CD4-positive, alpha-beta memory T cell (primary cell): Measurements from ENCODE around the gene DUS2. TPM values are rescaled to one million over a fixed set of nuclear protein-coding genes. Genes with fewer than 3 reads are reported as not detected.
"Not testable (repeated sequence)": the region's sequence is repeated elsewhere in the genome, so short reads cannot be mapped to it uniquely, and the experiment has no call there.

ENCODE experiments used
- CTCF ChIA-PET: fragments of 350-600 bp; sonication (Branson Sonifier 250); formaldehyde crosslinking; loops from one replicate; lab custom pipeline; 2021; ENCODE audit warnings: inconsistent platforms; ENCODE audit not compliant: partially characterized antibody; lab: Charles Lee
- POLR2A ChIA-PET: fragments of 350-600 bp; sonication (Branson Sonifier 250); formaldehyde crosslinking; loops from one replicate; lab custom pipeline; 2021; ENCODE audit not compliant: partially characterized antibody; lab: Charles Lee
- DNase-seq, 5 donors: peaks; one replicate each; pipeline versions ENCODE4 v3.0.0 to v3.0.0-alpha.2; 2020 to 2022; ENCODE audit warnings: mixed read lengths in 1 of 5
- H3K27ac ChIP-seq: one replicate; pipeline ENCODE4 v1.7.0; 2013; ENCODE audit warnings: low read depth, low read length
- H3K27me3 ChIP-seq: 2 replicates; pipeline ENCODE4 v1.7.0; 2013; ENCODE audit warnings: mild to moderate bottlenecking, low read length, moderate library complexity; ENCODE audit not compliant: insufficient read depth
- H3K36me3 ChIP-seq: 2 replicates; pipeline ENCODE4 v1.7.0; 2013; ENCODE audit warnings: mild to moderate bottlenecking, low read length, moderate library complexity; ENCODE audit not compliant: insufficient read depth
- H3K4me1 ChIP-seq: 2 replicates; pipeline ENCODE4 v1.7.0; 2013; ENCODE audit warnings: mild to moderate bottlenecking, low read length, moderate library complexity; ENCODE audit not compliant: insufficient read depth
- H3K4me3 ChIP-seq, 2 donors: one replicate each; pipeline ENCODE4 v1.7.0; 2013; ENCODE audit warnings: low read length in 2 of 2, mild to moderate bottlenecking in 1 of 2
- H3K9me3 ChIP-seq, 2 donors: one replicate each; pipeline ENCODE4 v1.7.0; 2013; ENCODE audit warnings: low read length in 2 of 2, control low read depth in 1 of 2; ENCODE audit not compliant: control insufficient read depth in 1 of 2
- H3K27ac Mint-ChIP-seq, 7 donors: one replicate each; pipeline ENCODE4 v1.8.0; 2020 to 2021; ENCODE audit warnings: mixed read lengths in 7 of 7, mild to moderate bottlenecking in 6 of 7, inconsistent platforms in 3 of 7, moderate library complexity in 3 of 7
- H3K27me3 Mint-ChIP-seq, 2 donors: one replicate each; pipeline ENCODE4 v1.8.0; 2020 to 2021; ENCODE audit warnings: mixed read lengths in 2 of 2
- H3K36me3 Mint-ChIP-seq, 2 donors: one replicate each; pipeline ENCODE4 v1.8.0; 2020 to 2021; ENCODE audit warnings: mixed read lengths in 2 of 2, inconsistent platforms in 1 of 2, mild to moderate bottlenecking in 1 of 2
- H3K4me1 Mint-ChIP-seq, 4 donors: one replicate each; pipeline ENCODE4 v1.8.0; 2020 to 2021; ENCODE audit warnings: mixed read lengths in 4 of 4, mild to moderate bottlenecking in 1 of 4
- H3K4me3 Mint-ChIP-seq, 8 donors: one replicate each; pipeline ENCODE4 v1.8.0; 2020 to 2021; ENCODE audit warnings: mixed read lengths in 8 of 8, mild to moderate bottlenecking in 7 of 8, moderate library complexity in 6 of 8, inconsistent platforms in 3 of 8
- H3K9me3 Mint-ChIP-seq, 8 donors: one replicate each; pipeline ENCODE4 v1.8.0; 2020 to 2021; ENCODE audit warnings: mixed read lengths in 8 of 8, mild to moderate bottlenecking in 5 of 8, inconsistent platforms in 3 of 8, moderate library complexity in 1 of 8
- intact Hi-C: fragments of 100-400 bp; cut with micrococcal nuclease; formaldehyde crosslinking; loops from one replicate; pipeline ENCODE4 v1.15.1; 2023
- polyA plus RNA-seq, 2 donors: library from polyadenylated mRNA; unstranded; fragments of 300-500 nt; fragmentation: Illumina TruSeq; gene quantifications; one replicate each; pipeline ENCODE4 v1.2.3, GENCODE V29; 2021
- total RNA-seq, 2 experiments: library from RNA; stranded (reverse); gene quantifications; one replicate each; pipeline ENCODE4 v1.2.3, GENCODE V29; 2021

DUS2 gene
- total and polyA plus RNA-seq, 4 experiments from 2014 or later = 9.0 to 14.6 (median 12.8) TPM

DNA sequence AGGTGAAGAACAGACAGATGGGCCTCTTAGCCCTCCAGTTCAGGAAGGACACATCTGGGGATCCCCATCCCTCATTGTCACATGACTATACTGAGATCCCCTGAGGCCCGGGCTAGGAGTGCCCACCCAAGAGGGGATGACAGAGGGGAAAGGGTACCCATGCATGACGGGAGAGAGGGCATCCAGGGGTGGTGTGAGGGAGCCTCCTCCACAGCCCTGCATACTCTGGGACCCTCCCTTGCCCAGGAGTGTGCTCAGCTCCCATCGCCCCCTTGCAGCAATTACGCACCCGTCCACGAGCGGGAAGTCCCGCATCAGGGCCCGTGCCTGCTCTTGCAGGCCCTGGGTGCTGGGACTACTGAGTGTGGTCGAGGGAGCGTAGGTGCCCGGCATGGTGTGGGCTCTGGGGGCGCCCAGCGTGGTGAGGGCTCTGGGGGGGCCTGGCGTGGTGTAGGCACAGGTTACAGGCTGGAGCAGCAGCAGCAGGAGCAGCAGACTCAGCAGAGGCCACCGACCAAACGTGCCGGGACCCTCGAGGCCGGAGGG, 30.4 kb upstream of the DUS2 start:
- H3K4me3 ChIP-seq = peak overlapping the region in 1 of 2 donors; percentile 70
- no peaks in the 10 kb centered on the region for H3K27me3 ChIP-seq
- Mint-ChIP-seq H3K4me3 (peak overlapping the region in 5 of 8 donors; percentile 6 to 89 (median 55)), H3K27ac (peak overlapping the region in 6 of 7 donors; percentile 43 to 96 (median 86)), H3K4me1 (peaks cover 16 to 51% (median 33%) of the 10 kb centered on the region in 4 donors), H3K9me3 (no peaks in the 10 kb centered on the region), H3K36me3 (peaks cover 0 to 11% of the 10 kb centered on the region in 2 donors), H3K27me3 (no peaks in the 10 kb centered on the region)
- H3K4me1 ChIP-seq = peaks cover 40% of the 10 kb centered on the region
- ChIA-PET CTCF (interaction anchor here (0.7 to 4.8 kb wide), 9 partner anchors 10 to 47 kb away, joined by 3 to 54 read pairs (median 6); partner anchors contain the start of gene DUS2), POLR2A (interaction anchor here (0.8 to 3.3 kb wide), 9 partner anchors 11 to 93 kb away, joined by 3 to 20 read pairs (median 4); partner anchors contain the start of genes DDX28, DUS2, NFATC3 and PSMB10)
- H3K27ac ChIP-seq = peak overlapping the region; percentile 73
- H3K36me3 ChIP-seq = no peaks in the 10 kb centered on the region
- intact Hi-C loops = loop anchor here (1.0 to 2.0 kb wide), 7 partner anchors 14 to 237 kb away; partner anchors contain the start of genes DDX28, DUS2 and PSMB10
- H3K9me3 ChIP-seq = no peaks in the 10 kb centered on the region
- no peak for DNase-seq

DNA sequence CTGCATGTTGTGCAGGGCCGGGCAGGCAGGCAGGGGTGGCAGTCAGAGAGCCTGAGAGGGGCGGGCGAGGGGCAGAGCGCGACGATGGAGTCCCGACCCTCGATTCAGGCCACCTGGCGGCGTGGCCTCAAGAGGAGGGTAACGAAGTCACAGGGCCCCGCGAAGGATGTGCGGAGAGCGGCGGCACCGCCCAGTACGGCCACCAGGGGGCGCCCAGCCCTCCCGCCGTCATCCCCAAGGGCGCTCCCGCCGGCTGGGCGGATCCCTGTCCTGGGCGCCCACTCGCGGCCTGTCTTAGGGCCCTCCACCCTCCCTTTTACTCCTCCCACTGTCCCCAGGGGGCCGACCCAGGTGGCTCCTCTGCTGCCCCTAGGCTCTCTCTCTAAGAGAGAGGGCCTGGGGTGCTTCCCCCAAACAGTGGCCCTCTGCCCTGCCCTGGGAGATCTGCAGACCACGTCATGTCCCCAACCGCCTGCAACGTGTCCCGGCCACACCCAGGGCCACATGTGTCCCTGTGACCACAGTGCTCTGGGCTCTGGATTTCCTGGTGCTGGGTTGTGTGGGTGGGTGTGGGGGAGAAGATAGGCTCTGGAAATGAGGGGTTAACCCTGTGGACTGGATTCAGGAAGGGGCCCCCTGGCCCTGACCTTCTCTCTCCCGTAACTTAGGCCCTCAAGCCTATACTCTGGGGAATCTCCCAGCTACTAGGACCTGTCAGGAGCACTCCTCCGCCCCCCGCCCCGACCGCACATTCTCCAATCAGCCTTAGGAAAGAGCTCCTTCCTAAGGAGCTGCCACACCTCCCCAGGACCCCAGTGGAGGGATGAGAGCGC, 29.7 kb upstream of the DUS2 start:
- H3K27me3 ChIP-seq = no peaks in the 10 kb centered on the region
- Mint-ChIP-seq H3K4me3 (peak overlapping the region; percentile 85 to 92 (median 88)), H3K9me3 (no peaks in the 10 kb centered on the region), H3K4me1 (peaks cover 16 to 53% (median 35%) of the 10 kb centered on the region in 4 donors), H3K27ac (peak overlapping the region; percentile 95 to 98 (median 96)), H3K27me3 (no peaks in the 10 kb centered on the region), H3K36me3 (peaks cover 0 to 11% of the 10 kb centered on the region in 2 donors)
- ChIA-PET POLR2A (interaction anchor here (0.7 to 3.3 kb wide), 9 partner anchors 9 to 92 kb away, joined by 3 to 35 read pairs (median 4); partner anchors contain the start of genes DDX28, DUS2 and NFATC3), CTCF (interaction anchor here (0.6 to 2.9 kb wide), 19 partner anchors 9 to 472 kb away, joined by 3 to 45 read pairs (median 5); partner anchors contain the start of genes DDX28, DUS2 and NFATC3)
- peak; percentile 81 to 83 (median 81) for DNase-seq
- no peaks in the 10 kb centered on the region for H3K36me3 ChIP-seq
- peaks cover 45% of the 10 kb centered on the region for H3K4me1 ChIP-seq
- peak overlapping the region; percentile 17 to 70 for H3K4me3 ChIP-seq
- no peaks in the 10 kb centered on the region for H3K9me3 ChIP-seq
- intact Hi-C loops = loop anchor here (1.0 to 2.0 kb wide), 7 partner anchors 13 to 236 kb away; partner anchors contain the start of genes DDX28, DUS2 and PSMB10
- H3K27ac ChIP-seq = peak overlapping the region; percentile 73

DNA sequence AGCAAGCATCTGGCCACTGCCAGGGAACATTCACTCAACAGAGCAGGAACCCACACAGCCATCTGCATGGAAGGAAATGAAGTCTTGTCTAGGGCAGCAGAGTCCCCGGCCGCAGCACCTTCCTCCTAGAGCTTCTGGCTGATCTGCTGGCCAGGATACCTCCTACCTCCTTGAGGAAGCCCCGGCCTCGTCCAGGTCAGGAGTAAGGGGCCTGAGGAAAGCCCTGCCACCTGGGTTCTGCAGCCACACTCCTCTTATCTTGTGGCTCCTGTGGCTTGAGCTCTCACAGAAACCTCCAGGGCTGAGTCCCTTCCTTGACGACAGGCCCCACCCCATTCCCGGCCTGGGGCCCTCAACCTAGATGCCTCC, 29.1 kb upstream of the DUS2 start:
- H3K4me1 ChIP-seq = peaks cover 51% of the 10 kb centered on the region
- H3K27me3 Mint-ChIP-seq, H3K9me3 ChIP-seq, H3K27me3 ChIP-seq, intact Hi-C loops, DNase-seq, H3K9me3 Mint-ChIP-seq, H3K36me3 ChIP-seq: not testable (repeated sequence)
- POLR2A ChIA-PET = interaction anchor here (0.7 to 3.3 kb wide), 8 partner anchors 8 to 91 kb away, joined by 3 to 35 read pairs (median 4); partner anchors contain the start of genes DDX28, DUS2 and NFATC3
- CTCF ChIA-PET = interaction anchor here (0.6 to 2.9 kb wide), 18 partner anchors 10 to 473 kb away, joined by 3 to 45 read pairs (median 5); partner anchors contain the start of genes DDX28, DUS2 and NFATC3
- Mint-ChIP-seq H3K36me3 (peaks cover 0 to 11% of the 10 kb centered on the region in 2 donors), H3K4me3 (peak overlapping the region; percentile 85 to 92 (median 88)), H3K27ac (peak overlapping the region; percentile 95 to 98 (median 96)), H3K4me1 (peaks cover 20 to 58% (median 41%) of the 10 kb centered on the region in 4 donors)
- peak overlapping the region; percentile 73 for H3K27ac ChIP-seq
- peak overlapping the region in 1 of 2 donors; percentile 70 for H3K4me3 ChIP-seq

DNA sequence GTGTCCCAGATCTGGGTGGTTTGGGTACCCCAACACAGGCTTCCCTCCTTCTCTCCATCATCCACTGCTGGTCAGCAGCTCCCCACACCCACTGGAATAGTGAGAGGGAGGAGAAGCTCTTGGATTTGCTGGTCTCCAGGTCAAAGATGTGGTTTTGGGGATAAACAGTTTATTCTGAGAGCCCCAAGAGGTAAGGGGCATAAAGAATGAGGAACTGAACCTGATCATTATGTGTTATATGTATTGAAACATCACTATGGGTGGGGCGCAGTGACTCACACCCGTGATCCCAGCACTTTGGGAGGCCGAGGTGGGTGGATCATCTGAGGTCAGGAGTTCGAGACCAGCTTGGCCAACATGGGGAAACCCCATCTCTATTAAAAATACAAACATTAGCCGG, 27.7 kb upstream of the DUS2 start:
- DNase-seq = peak in 1 of 5 donors; percentile 51
- H3K4me1 ChIP-seq = peaks cover 65% of the 10 kb centered on the region

DNA sequence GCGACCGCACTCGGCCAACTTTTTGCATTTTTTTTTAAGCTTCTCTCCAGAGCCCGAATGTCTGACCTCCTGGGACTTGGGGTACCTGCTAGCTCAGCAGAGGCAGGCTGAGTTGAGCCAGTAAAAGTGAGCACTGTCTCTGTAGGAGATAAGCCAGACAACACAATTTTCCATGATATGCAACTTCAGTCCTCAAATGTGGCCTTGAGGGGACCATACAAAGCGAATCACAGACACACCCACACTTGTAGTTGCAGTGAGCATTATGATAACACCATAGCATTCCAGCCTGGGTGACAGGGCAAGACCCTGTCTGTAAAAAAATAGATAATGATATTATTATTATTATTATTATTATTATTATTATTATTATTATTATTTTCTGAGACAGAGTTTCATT, 26.4 kb upstream of the DUS2 start:
- H3K4me1 Mint-ChIP-seq = peaks cover 36 to 81% (median 60%) of the 10 kb centered on the region in 4 donors
- no peaks in the 10 kb centered on the region for H3K9me3 Mint-ChIP-seq
- Histone ChIP-seq H3K4me3 (no peak overlapping the region), H3K4me1 (peaks cover 77% of the 10 kb centered on the region), H3K36me3 (no peaks in the 10 kb centered on the region), H3K27ac (no peak overlapping the region), H3K27me3 (no peaks in the 10 kb centered on the region), H3K9me3 (no peaks in the 10 kb centered on the region)
- intact Hi-C loops = no loop called here
- ChIA-PET CTCF (interaction anchor here (0.6 to 4.2 kb wide), 5 partner anchors 8 to 44 kb away, joined by 3 to 39 read pairs (median 3); no protein-coding TSS in a partner anchor), POLR2A (interaction anchor here (3.7 to 6.2 kb wide), 2 partner anchors 10 to 27 kb away, joined by 26 to 95 read pairs; partner anchors contain the start of genes DDX28 and DUS2)
- H3K4me3 Mint-ChIP-seq = peak overlapping the region in 2 of 8 donors; percentile 35 to 43
- peak overlapping the region in 4 of 7 donors; percentile 59 to 88 (median 70) for H3K27ac Mint-ChIP-seq
- DNase-seq = no peak
- peaks cover 0 to 4% of the 10 kb centered on the region in 2 donors for H3K36me3 Mint-ChIP-seq
- H3K27me3 Mint-ChIP-seq = no peaks in the 10 kb centered on the region

More for the DNA sequence above, 27.7 kb upstream of the DUS2 start:
- intact Hi-C loops = no loop called here
- Mint-ChIP-seq H3K4me1 (peaks cover 32 to 71% (median 53%) of the 10 kb centered on the region in 4 donors), H3K27ac (peak overlapping the region in 6 of 7 donors; percentile 66 to 92 (median 89)), H3K27me3 (no peaks in the 10 kb centered on the region), H3K9me3 (no peaks in the 10 kb centered on the region), H3K4me3 (peak overlapping the region; percentile 18 to 78 (median 58)), H3K36me3 (peaks cover 0 to 8% of the 10 kb centered on the region in 2 donors)
- no peaks in the 10 kb centered on the region for H3K9me3 ChIP-seq
- H3K4me3 ChIP-seq = no peak overlapping the region
- no peaks in the 10 kb centered on the region for H3K27me3 ChIP-seq
- H3K36me3 ChIP-seq = no peaks in the 10 kb centered on the region
- ChIA-PET CTCF (interaction anchor here (1.1 to 2.9 kb wide), 4 partner anchors 10 to 89 kb away, joined by 3 to 45 read pairs (median 28); partner anchors contain the start of gene NFATC3), POLR2A (interaction anchor here (2.6 to 6.2 kb wide), 2 partner anchors 10 to 28 kb away, joined by 35 to 95 read pairs; partner anchors contain the start of genes DDX28 and DUS2)
- H3K27ac ChIP-seq = no peak overlapping the region

DNA sequence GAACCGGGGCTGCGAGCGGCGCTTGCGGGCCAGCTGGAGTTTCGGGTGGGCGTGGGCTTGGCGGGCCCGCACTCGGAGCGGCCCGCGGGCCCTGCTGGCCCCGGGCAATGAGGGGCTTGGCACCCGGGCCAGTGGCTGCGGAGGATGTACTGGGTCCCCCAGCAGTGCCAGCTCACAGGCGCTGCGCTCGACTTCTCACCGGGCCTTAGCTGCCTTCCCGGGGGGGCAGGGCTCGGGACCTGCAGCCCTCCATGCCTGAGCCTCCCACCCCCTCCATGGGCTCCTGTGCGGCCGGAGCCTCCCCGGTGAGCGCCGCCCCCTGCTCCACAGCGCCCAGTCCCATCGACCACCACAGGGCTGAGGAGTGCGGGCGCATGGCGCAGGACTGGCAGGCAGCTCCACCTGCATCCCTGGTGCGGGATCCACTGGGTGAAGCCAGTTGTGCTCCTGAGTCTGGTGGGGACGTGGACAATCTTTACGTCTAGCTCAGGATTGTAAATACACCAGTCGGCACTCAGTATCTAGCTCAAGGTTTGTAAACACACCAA, 24.8 kb upstream of the DUS2 start:
- H3K4me3 ChIP-seq, H3K27ac ChIP-seq, H3K27me3 Mint-ChIP-seq, H3K36me3 ChIP-seq, DNase-seq, H3K9me3 Mint-ChIP-seq, H3K27me3 ChIP-seq, intact Hi-C loops, H3K9me3 ChIP-seq, H3K36me3 Mint-ChIP-seq: not testable (repeated sequence)
- H3K4me1 Mint-ChIP-seq = peaks cover 39 to 81% (median 60%) of the 10 kb centered on the region in 4 donors
- ChIA-PET CTCF (interaction anchor here (0.6 to 6.5 kb wide), 9 partner anchors 8 to 181 kb away, joined by 3 to 45 read pairs (median 4); partner anchors contain the start of genes DDX28 and DUS2), POLR2A (interaction anchor here (0.9 to 6.2 kb wide), 23 partner anchors 9 to 517 kb away, joined by 3 to 95 read pairs (median 5); partner anchors contain the start of genes ATP6V0D1, DDX28, DPEP2NB and DUS2)
- H3K4me1 ChIP-seq = peaks cover 82% of the 10 kb centered on the region
- H3K4me3 Mint-ChIP-seq = peak overlapping the region; percentile 84 to 96 (median 88)
- peak overlapping the region; percentile 84 to 99 (median 95) for H3K27ac Mint-ChIP-seq
